HG03469 (cell line): ENCODE measurements around the gene C16orf87.
"Not testable (repeated sequence)": the region's sequence is repeated elsewhere in the genome, so short reads cannot be mapped to it uniquely, and the experiment has no call there.

ENCODE experiments used
- ATAC-seq: cut with Tn5 transposase; IDR thresholded peaks from one replicate; pipeline ENCODE4 v1.9.1; 2021; ENCODE audit warnings: mild to moderate bottlenecking, moderate library complexity, moderate number of reproducible peaks; ENCODE audit not compliant: unreplicated experiment

C16orf87 gene

GRCh38 chr16:46801428-46802049 lies 29.4 kb downstream of the C16orf87 start:
- no peak for ATAC-seq

- ATAC-seq: no peak
Measured at GRCh38 chr16:46800494-46800893, 30.5 kb downstream of the C16orf87 start.

GRCh38 chr16:46797501-46797900 lies 33.5 kb downstream of the C16orf87 start:
- no peak for ATAC-seq

- ATAC-seq: no peak
Measured at GRCh38 chr16:46796764-46797269, 34.2 kb downstream of the C16orf87 start.

- no peak for ATAC-seq
Measured at GRCh38 chr16:46793841-46794240, 37.1 kb downstream of the C16orf87 start.

- no peak for ATAC-seq
Measured at GRCh38 chr16:46790599-46791270, 40.2 kb downstream of the C16orf87 start.

- ATAC-seq: peak; percentile 50
Measured at GRCh38 chr16:46789499-46790414, 41.2 kb downstream of the C16orf87 start.

- no peak for ATAC-seq
Measured at GRCh38 chr16:46788891-46789474, 42.0 kb downstream of the C16orf87 start.

- no peak for ATAC-seq
Measured at GRCh38 chr16:46787909-46788308, 43.1 kb downstream of the C16orf87 start.

GRCh38 chr16:46785076-46785845 lies 45.7 kb downstream of the C16orf87 start:
- no peak for ATAC-seq

GRCh38 chr16:46784569-46784968 lies 46.4 kb downstream of the C16orf87 start:
- ATAC-seq: not testable (repeated sequence)

GRCh38 chr16:46783800-46784199 lies 47.2 kb downstream of the C16orf87 start:
- ATAC-seq: no peak

- no peak for ATAC-seq
Measured at GRCh38 chr16:46782320-46782719, 48.7 kb downstream of the C16orf87 start.

GRCh38 chr16:46777804-46778203 lies 53.2 kb downstream of the C16orf87 start:
- ATAC-seq: no peak

GRCh38 chr16:46775214-46775613 lies 55.8 kb downstream of the C16orf87 start:
- ATAC-seq: no peak

- ATAC-seq: peak; percentile 74
Measured at GRCh38 chr16:46774743-46775177, 56.2 kb downstream of the C16orf87 start.

GRCh38 chr16:46772463-46772862 lies 58.5 kb downstream of the C16orf87 start:
- no peak for ATAC-seq

GRCh38 chr16:46768809-46769208 lies 62.2 kb downstream of the C16orf87 start:
- ATAC-seq: no peak

GRCh38 chr16:46765050-46765449 lies 65.9 kb downstream of the C16orf87 start:
- ATAC-seq: no peak

GRCh38 chr16:46763147-46763546 lies 67.8 kb downstream of the C16orf87 start:
- no peak for ATAC-seq
